HPDE6-E6E7 (cell line): ENCODE results near the gene SIPA1L2.
A peak's percentile ranks its signal among the peaks of the same experiment; 100 is the strongest.
"Not testable (repeated sequence)": the region's sequence is repeated elsewhere in the genome, so short reads cannot be mapped to it uniquely, and the experiment has no call there.

Experiments
- DNase-seq: peaks from one replicate; pipeline ENCODE4 v3.0.0; 2011; ENCODE audit warnings: missing footprints; ENCODE audit errors: extremely low spot score

Gene SIPA1L2

DNA sequence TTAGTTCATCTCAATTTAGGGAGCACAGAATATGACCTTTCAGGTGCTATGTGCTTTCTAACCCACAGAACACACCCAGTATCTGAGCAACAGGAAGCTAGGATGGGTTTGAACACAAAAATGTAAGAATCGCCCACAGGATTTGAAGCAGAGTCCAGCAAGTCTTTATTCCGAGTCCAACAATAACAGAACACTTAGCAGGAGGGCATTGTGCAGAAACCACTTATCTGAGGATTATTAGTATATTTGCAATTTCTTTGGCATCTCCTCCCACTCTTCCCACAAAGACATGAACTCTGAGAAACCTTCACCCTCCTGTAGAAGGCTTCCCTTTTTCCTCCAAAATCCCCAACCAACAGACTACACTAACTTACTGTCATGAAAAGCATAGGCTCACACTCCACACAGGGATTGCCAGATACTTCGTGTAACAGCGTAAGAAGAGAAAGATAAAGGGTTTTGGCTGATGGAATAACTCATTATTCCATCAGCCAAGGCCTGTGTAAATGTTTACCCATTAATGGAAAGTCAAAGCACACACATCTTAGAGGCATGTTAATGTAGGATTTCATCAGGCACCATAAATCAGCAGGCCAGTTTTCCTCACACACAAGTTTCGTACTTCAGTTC is 16.1 kb downstream of the SIPA1L2 start:
- DNase-seq, result no peak

DNA sequence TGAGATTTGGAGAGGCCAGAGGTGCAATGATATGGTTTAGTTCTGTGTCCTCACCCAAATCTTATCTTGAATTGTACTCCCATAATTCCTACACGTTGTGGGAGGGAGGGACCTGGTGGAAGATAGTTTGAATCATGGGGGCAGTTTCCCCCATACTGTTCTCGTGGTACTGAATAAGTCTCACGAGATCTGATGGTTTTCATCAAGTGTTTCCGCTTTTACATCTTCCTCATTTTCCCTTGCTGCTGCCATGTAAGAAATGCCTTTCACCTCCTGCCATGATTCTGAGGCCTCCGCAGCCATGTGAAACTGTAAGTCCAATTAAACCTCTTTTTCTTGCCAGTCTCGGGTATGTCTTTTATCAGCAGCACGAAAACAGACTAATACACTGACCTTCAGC is 17.1 kb downstream of the SIPA1L2 start:
- DNase-seq, result not testable (repeated sequence)

DNA sequence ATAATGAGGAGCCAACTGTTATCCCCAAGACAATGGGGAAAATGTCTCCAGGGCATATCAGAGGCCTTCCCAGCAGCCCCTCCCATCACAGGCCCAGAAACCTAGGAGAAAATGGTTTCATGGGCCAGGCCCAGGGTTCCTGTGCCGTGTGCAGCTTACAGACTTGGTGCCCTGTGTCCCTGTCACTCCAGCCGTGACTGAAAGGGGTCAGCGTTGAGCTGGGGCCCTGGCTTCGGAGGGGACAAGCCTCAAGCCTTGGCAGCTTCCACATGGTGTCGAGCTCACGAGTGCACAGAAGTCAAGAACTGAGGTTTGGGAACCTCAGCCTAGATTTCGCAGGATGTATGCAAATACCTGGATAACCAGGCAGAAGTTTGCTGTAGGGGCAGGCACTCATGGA is 18.1 kb downstream of the SIPA1L2 start:
- no peak for DNase-seq

DNA sequence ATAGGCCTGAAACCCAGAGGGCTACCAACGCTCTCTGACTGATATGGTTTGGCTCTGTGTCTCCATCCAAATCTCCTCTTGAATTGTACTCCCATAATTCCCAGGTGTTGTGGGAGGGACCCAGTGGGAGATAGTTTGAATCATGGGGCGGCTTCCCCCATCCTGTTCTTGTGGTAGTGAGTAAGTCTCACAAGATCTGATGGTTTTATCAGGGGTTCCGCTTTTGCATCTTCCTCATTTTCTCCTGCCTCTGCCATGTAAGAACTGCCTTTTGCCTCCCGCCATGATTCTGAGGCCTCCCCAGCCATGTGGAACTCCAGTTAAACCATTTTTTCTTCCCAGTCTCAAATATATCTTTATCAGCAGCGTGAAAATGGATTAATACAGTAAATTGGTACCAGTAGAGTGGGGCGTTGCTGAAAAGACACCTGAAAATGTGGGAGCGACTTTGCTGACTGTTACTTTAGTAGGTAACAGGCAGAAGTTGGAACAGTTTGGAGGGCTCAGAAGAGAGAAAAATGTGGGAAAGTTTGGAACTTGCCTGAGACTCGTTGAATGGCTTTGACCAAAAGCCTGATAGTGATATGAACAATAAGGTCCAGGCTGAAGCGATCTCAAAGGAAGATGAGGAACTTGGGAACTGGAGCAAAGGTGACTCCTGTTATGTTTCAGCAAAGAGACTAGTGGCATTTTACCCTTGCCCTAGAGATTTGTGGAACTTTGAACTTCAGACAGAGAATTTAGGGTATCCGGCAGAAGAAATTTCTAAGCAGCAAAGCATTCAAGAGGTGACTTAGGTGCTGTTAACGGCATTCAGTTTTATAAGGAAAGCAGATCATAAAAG is 18.8 kb downstream of the SIPA1L2 start:
- DNase-seq, result not testable (repeated sequence)

DNA sequence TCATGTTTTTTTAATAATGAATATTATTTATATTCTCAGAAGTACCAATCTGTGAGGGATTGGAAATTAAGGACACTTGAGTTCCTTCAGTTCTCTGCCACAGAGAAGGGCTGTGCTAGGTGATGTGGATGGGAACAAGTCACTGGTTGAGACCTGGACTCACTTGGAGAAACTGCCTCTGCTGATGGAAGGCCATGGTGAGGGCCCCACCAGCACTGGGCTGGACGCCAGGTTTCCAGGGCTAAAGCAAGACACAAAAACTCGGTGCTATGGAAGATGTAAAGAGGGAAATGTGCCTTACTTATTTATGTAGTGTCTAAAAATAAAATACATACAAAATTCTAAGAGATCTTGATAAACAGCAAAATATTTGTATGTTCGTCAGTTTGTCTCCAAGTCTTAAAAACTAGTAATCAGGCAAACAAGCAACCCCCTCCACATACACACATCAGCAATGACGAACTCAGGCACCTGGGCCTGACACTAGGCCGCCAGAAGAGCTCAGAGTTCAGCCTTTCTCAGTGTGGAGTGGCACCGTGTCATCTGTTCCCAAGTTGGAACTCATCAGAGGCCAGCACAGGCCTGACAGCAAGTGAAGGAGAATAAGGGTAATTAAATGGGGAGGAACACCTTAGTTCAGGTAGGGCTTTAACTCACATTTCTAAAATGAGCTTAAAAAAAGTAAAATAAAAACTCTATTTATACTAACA is 19.6 kb downstream of the SIPA1L2 start:
- DNase-seq, result no peak

DNA sequence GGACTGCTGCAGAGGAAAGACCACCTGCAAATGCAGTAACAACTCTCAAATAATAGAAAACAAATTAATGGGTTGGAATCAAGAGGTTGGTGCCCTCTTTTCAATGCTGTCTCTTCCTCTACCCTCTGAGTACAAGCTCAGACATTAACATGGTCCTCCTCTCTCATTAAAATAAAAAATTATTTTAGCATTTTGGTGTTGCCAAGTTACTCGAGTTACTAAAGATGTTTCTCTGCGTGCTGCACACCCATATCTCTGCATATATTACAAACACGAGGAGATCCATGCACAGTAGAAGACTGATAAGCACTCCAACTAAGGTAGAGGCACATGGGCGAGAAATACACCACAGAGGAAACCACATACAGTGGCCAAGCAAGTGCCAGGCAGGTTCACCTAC is 21.5 kb downstream of the SIPA1L2 start:
- DNase-seq, result no peak

DNA sequence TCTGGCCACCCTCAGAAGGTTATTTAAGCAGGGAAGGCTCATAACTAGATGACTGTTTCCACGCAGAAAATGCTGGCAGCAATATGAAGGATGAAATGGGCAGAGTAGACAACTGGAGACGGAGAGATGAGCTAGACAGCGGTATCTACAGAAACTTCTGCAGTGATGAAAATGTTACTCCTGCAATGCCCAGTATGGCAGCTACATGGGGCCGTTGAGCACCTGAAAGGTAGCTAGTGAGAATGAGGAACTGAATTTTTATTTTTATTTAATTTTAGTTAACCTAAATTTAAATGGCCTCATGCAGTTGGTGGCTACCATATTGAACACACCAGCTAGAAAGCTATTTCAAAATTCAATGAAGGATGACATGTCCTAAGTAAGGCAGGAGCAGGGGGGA is 27.3 kb downstream of the SIPA1L2 start:
- DNase-seq, result no peak

DNA sequence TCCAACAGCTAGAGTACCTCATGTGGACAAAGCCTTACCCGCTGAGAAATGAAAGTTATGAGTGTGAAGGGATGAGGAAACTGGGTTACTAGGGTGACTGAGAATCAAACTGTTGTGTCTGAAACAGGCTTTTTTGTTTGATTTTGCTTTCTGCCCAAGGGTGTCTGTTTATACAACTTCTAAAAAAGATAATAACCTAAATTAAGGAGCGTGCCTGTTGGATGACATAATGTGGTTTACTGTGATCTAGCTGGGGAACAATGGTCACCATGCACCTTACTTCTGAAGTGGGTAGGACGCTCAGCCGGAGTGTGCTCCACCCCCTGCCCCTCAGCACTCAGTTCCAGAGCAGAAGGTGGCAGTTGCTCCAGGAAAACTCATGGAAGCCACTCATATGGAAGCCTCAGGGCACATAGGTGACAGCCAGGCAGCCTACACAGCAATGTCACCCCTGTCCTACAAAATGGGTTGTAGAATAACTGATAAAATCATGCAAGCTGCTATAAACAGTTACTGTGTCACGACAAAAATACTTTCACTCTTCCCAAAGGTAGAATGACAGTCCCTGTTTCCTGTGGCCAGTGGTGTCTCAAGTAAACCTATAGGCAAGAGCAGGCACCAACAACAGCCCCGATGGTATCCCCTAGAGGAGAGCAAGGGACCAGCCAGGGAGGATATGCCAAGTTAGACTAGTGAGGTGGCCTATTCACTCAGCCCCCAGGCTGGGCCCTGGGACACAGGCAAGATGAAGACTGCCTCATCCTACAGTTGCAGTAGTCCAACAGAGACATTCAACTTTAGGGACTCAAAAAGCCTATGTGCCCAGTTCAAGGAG is 29.3 kb downstream of the SIPA1L2 start:
- DNase-seq, result no peak

DNA sequence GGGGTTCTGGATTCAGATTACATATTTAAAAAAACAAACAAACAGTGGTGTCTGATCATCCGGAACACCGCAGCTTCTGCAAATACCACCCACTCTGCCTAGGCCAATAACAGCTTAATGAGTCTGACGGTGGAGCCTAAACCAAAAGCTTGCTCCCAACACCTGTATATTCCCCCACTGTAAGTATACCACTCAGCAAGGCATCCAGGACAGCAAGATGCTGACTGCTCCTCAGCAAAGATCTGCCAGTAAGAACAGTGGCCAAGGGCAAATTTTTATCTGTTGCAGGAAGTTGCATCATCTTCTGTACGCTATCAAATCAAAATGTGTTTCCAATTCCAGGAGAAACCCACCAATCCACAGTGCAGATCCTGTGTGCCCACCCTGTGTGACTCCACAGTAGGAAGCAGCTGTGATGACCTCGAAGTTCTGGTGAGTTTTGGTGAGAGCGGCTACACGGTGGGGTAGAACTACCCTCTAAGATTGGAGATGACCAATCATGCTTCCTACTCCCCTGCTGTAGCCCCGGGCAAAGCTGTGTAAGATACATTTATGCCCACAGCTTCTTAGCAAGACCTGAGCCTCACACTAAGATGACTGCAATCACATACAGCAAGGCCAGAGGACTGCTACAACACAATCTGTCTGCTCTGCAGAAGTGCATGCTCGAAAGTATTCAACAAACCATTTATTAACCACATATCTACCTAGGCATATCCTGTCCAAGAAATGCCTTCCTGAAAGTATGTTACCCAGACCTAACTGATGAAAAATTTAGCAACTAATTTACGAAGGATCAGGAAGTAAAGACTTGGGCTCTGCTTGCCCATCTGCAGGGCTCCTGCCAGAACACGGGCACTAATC is 30.5 kb downstream of the SIPA1L2 start:
- DNase-seq, result no peak

DNA sequence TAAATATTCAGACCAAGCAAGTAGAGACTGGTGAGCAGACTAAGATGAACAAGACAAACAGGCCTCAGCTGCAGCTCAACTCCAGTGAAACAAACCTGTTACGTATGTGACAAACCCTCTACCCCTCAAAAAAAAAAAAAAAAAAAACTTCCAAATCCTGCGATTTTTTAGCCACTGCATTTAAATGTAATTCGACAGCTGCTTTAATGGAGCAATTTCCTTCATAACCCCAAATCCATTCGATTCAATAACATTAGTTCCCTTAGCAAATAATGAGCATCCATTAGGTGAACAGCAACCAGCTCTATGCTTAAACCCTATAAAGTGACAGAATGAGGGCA is 31.1 kb downstream of the SIPA1L2 start:
- no peak for DNase-seq

DNA sequence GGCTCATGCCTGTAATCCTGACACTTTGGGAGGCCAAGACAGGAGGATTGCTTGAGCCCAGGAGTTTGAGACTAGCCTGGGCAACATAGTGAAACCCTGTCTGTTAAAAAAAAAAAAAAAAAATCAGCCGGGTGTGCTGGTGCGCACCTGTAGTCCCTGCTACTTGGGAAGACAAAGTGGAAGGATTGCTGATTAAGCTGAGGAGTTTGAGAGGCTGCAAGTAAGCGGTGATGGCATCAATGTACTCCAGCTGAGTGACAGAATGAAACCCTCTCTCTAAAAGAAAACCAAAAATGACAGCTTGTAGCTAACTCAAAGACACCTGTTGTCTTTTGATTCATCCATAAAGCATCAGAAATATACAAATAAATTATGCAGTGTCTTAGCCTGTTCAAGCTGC is 31.8 kb downstream of the SIPA1L2 start:
- no peak for DNase-seq

DNA sequence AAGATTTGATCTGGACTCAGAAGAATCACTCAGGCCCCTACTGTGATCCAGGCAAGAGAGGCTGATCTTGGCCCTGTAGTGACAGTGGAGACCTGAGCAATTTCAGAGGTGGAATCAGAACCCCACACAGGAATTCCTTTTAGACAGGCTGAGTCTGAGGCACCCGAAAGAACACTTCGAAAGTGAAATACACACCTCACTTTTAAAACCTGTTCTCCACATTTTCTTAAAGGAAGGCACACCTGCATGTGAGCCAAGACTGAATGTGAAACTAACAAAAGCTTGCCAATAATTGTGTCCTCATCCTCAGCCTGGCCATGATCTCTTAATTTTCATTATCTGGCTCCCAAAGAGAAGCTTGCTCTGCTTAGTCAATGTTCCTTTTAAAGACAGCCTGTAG is 32.2 kb downstream of the SIPA1L2 start:
- no peak for DNase-seq

DNA sequence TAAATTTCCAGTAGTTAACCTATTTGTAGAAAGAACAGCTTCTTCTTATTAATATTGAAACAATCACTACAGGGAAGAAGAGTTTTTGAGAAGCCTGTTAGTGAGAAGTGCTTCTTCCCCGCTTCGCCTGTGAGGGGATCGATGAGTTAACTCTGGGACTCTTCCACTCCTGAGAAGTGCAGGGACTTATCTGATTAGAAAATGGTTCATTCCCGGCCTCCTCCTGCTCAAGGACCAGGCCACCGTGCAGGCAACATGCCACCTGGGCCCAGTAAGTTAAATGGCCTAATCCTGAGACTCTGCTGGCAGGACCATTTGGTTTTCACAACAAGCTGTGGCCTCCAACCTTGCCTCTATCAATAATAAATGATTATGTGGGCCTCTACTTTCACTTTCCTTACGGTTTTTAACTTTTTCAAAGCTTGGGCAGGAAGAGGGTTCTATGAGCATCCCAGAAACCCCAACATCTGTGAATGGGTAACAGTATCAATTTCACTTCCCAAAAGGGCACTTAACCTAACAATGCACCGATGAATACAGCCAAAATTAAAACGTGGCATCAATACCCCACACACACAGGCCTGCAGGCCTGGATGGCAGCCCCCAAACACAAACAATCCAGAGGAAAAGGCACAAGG is 33.1 kb downstream of the SIPA1L2 start:
- no peak for DNase-seq

DNA sequence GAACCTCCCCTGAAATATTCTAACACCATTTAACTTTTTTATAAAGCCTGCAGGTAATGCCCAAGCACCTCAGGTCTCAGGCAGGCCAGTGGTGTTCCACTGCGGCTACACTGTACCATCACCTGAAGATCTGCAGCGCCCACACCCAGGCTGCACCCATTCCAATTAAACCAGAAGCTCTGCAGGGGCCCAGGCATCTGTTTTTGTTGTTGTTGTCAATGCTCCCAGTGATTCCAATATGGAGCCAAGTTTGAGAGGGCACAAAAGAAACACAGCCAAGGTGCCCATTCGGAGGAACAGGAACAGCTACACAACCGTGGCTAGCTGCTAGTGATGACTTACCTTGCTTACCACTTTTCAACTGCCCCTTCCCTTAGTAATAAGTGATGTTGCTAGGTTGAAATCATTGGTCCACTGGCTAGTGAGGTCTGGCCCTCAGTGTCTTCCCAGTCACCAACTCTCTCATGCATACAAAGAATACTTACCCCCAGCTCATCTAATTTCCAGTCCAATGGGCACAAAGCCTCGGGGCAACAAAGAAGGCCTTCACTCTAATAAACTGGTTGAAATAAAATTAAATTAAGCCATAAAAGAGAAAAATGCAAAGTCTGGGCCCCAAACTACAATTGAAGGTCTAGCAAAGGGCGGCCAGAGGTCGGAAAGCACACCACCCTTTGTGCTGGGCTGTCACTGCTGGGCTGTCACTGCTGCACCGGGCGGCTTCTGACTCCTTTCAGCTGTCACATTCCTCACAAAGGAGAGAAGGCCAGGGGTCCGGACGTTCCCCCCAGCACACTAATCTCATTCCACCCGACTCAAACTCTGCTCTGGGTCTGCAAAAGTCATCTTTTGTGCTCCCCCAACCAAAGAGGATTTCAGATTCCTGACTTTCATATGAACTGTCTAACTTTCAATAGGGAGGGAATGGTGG is 34.9 kb downstream of the SIPA1L2 start:
- DNase-seq, result no peak

DNA sequence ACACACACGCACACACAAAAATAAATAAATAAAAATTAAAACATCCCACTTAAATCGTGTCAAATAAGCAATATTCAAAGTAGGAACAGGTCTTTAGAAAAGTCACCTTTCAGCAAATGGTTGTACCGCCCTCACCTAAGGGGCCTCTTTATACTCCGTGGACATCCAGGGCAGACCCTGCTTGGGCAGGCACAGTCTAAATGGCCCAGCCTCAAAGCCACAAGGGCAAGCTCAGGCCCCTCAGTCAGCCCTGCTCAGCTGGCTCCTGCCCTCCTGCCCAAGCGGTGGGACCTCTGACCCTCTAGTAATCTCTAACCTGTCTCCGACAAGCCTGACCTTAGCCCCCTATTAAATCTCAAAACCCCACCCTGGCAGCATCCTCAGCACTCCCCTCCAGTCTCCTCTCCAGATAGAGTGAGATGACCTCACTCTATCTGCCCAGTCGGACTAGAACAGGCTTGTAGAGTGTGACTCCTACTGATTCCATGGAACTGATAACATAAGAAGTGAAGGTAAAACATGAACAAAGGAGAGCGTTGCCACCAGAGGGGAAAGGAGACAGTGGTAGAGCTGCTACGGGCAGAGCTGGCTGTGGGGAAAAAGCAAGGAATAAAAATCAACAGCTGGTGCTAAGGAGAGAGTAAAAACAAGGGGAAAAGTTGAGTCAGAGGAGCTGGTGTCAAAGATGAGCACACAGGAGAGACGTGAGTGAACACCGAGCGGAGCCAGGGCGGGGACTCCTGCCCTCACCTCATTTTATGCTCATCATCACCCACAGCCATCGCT is 36.0 kb downstream of the SIPA1L2 start:
- peak; percentile 13 for DNase-seq

DNA sequence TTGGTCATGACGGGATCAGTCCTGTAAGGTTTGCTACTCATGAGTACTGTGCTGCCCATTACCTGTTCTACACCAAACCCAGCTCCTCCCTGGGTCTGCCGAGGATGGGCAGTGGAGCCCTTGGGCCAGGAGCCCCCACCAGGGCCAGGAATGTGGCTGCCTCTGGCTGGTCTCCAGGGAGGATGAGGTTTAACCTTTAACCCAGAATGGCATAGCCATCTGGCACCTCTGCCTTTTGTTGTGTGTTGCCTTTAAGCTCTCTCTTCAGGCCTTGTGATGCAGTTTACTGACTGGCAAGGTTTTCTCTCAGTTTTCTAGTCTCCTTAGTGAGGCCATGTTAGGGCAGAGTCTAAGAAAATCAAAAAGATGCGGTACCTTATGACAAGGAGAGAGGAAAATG is 38.6 kb downstream of the SIPA1L2 start:
- no peak for DNase-seq

DNA sequence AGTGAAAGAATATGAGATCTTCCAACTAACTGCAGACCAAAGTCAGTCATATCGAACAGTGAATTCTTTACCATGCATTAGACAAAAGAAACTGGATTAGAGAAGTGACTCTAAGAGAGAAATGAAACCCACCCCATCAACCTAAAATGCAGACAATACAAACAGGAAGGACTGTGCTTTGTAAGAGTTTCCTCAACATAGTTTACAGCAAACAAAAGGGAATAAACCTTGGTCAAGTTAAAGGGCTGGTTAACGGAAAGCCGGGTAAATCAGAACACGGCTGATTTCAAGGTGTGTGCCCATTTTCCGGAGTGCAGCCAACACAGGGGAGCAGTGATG is 39.2 kb downstream of the SIPA1L2 start:
- DNase-seq, result no peak

DNA sequence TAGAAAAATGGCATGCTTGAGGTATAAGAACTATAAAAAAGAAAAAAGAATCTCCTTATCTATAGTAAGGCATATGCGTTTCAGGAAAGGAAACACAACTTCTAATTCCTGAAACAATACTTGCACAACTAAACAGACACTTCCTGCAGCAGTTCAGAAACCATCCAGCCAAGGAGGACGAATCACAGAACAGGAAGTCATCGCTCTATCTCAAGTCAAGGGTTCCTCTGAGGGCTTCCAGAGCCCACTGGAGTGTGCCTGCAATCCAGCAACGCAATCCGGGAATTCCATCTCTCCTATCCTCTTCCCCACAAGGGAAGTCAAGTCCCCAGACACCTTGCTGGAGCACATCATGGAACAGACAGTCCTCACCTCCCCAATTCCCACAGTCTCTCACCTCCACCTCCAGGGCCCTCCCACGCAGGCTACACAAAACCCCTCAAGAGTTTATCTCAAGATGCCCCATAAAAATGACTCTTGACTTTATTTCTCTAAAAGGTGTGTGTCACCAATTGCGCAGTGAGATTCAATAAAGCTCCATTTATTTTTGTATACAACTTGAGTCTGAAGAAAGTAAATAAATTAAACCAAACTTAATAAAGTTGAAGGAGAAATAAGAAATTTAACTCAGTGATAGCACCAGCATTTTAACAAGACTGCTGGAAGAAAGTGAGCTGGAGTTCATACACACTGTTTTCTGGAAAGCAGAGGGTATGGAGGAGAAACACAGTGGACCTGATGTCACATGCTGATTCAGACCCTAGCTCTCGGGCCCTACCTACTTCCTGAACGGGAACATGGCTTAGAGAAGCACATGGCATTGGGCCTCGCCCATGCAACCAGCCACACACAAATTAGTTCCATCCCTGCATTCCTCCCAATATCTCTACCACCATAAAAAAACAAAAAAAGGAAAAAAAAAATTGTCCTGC is 39.9 kb downstream of the SIPA1L2 start:
- DNase-seq, result no peak
